ENCODE data around the gene GOLGA6L7.
"Not testable (repeated sequence)": the region's sequence is repeated elsewhere in the genome, so short reads cannot be mapped to it uniquely, and the experiment has no call there.

GOLGA6L7 gene

GRCh38 chr15:28848521-28848920 lies at the start of gene GOLGA6L7:
Gene GOLGA6L7 (minus strand): TSS chr15:28848644. CDS start chr15:28848549, 95 bp downstream.
- not testable (repeated sequence) for DNase-seq (ENCODE audit: low read depth)

GRCh38 chr15:28897861-28898585 lies 49.6 kb upstream of the GOLGA6L7 start:
- DNase-seq (ENCODE audit: low read depth): no peak

- DNase-seq (ENCODE audit: low read depth): peak; percentile 94
Observed at GRCh38 chr15:28896951-28897350, 48.5 kb upstream of the GOLGA6L7 start.

- no peak for DNase-seq (ENCODE audit: low read depth)
Observed at GRCh38 chr15:28895566-28895965, 47.1 kb upstream of the GOLGA6L7 start.

GRCh38 chr15:28895146-28895545 lies 46.7 kb upstream of the GOLGA6L7 start:
- DNase-seq (ENCODE audit: low read depth): no peak

- no peak for DNase-seq (ENCODE audit: low read depth)
Observed at GRCh38 chr15:28894631-28895030, 46.2 kb upstream of the GOLGA6L7 start.

- peak; percentile 34 for DNase-seq (ENCODE audit: low read depth)
Observed at GRCh38 chr15:28892789-28893610, 44.6 kb upstream of the GOLGA6L7 start.

GRCh38 chr15:28891588-28891987 lies 43.1 kb upstream of the GOLGA6L7 start:
- DNase-seq (ENCODE audit: low read depth): no peak

GRCh38 chr15:28890711-28891495 lies 42.5 kb upstream of the GOLGA6L7 start:
- DNase-seq (ENCODE audit: low read depth): peak; percentile 65

GRCh38 chr15:28890291-28890690 lies 41.8 kb upstream of the GOLGA6L7 start:
- DNase-seq (ENCODE audit: low read depth): not testable (repeated sequence)

GRCh38 chr15:28889871-28890270 lies 41.4 kb upstream of the GOLGA6L7 start:
- DNase-seq (ENCODE audit: low read depth): not testable (repeated sequence)

GRCh38 chr15:28889346-28889745 lies 40.9 kb upstream of the GOLGA6L7 start:
- DNase-seq (ENCODE audit: low read depth): no peak

- DNase-seq (ENCODE audit: low read depth): no peak
Observed at GRCh38 chr15:28888900-28889299, 40.5 kb upstream of the GOLGA6L7 start.

GRCh38 chr15:28888302-28888894 lies 40.0 kb upstream of the GOLGA6L7 start:
- DNase-seq (ENCODE audit: low read depth): no peak

- DNase-seq (ENCODE audit: low read depth): no peak
Observed at GRCh38 chr15:28887339-28888174, 39.1 kb upstream of the GOLGA6L7 start.

GRCh38 chr15:28886431-28887338 lies 38.2 kb upstream of the GOLGA6L7 start:
- DNase-seq (ENCODE audit: low read depth): no peak

GRCh38 chr15:28885630-28886430 lies 37.4 kb upstream of the GOLGA6L7 start, which contains the start of gene APBA2:
Gene APBA2 (plus strand): TSS chr15:28885974. CDS start chr15:29053885, 167,911 bp downstream.
- DNase-seq (ENCODE audit: low read depth): peak; percentile 57

- peak; percentile 22 for DNase-seq (ENCODE audit: low read depth)
Observed at GRCh38 chr15:28885128-28885629, 36.7 kb upstream of the GOLGA6L7 start.

All from iris pigment epithelial cell (primary cell).